HG02571 (cell line): ENCODE results near the gene ALDH2.
A peak's percentile ranks its signal among the peaks of the same experiment; 100 is the strongest.
"Not testable (repeated sequence)": the region's sequence is repeated elsewhere in the genome, so short reads cannot be mapped to it uniquely, and the experiment has no call there.

ENCODE experiments used
- ATAC-seq: cut with Tn5 transposase; IDR thresholded peaks from one replicate; pipeline ENCODE4 v1.9.1; 2021; ENCODE audit warnings: mild to moderate bottlenecking, moderate library complexity; ENCODE audit not compliant: unreplicated experiment

ALDH2 gene

DNA sequence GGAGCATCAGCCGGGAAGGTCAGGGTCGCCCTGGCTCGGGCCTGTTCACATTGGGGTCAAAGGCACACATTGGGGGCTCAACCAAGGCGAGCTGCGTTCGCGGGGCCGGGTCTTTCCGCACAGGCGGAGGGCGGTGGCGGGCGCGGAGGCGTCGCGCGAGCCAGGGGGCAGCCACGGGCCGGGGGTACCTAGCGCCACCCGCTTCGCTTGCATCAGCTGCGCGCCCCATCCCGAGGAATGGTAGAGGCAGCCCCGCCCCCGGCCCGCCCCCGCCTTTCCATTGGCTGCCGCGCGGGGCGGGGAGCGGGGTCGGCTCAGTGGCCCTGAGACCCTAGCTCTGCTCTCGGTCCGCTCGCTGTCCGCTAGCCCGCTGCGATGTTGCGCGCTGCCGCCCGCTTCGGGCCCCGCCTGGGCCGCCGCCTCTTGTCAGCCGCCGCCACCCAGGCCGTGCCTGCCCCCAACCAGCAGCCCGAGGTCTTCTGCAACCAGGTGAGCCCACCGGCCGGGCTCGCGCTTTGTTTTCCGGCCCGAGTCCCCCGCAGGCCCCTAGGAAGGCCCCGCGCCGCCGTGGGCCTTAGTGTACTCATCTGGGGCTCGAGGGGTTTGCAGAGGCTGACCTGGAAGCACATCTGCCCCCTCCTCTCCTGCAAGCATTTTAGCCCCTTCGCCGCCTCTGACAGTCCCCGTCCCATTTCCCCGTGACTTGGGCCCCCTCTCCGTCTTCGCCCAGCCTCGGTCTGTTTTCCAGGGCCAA is at the start of gene ALDH2:
TSS of gene ALDH2 (plus strand) at position 326 of the 754 bp plus-strand sequence. CDS start at position 376, 50 bp downstream.
- peak; percentile 53 for ATAC-seq

- ATAC-seq, result not testable (repeated sequence)
These were observed 47.4 kb upstream of the ALDH2 start for GRCh38 chr12:111719316-111719715.

GRCh38 chr12:111720457-111720856 is 46.3 kb upstream of the ALDH2 start:
- no peak for ATAC-seq

- ATAC-seq, result not testable (repeated sequence)
These were observed 42.9 kb upstream of the ALDH2 start for GRCh38 chr12:111723646-111724360.

- ATAC-seq, result no peak
These were observed 37.9 kb upstream of the ALDH2 start for GRCh38 chr12:111728795-111729194.

- no peak for ATAC-seq
These were observed 36.3 kb upstream of the ALDH2 start for GRCh38 chr12:111730420-111730819.

- no peak for ATAC-seq
These were observed 33.9 kb upstream of the ALDH2 start for GRCh38 chr12:111732786-111733185.

DNA sequence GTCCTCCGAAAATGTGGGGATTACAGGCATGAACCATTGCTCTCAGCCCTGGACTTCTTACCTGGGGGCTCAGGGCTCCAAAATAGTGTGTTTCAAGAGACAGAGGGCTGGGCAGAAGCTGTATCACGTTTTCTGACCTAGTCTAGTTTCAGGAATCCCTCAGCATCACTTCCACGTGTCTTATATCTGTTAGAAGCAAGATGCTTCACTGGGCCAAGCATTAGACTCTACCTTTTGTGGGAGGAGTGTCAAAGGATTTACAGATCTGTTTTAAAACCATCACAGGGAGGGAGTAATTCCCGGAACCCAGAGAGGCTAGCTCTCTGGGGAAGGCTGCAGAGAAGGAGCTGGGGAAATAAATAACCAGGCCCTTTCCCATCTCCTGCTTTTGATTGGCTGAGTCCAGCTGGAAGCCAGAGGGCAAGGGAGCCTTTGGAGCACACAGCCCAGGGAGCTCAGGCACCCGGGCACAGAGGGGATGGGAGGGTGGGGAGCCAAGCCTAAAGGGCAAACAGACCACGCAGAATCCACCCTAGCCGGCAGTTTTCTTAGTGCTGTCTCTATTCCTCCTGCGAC is 33.3 kb upstream of the ALDH2 start:
- no peak for ATAC-seq

DNA sequence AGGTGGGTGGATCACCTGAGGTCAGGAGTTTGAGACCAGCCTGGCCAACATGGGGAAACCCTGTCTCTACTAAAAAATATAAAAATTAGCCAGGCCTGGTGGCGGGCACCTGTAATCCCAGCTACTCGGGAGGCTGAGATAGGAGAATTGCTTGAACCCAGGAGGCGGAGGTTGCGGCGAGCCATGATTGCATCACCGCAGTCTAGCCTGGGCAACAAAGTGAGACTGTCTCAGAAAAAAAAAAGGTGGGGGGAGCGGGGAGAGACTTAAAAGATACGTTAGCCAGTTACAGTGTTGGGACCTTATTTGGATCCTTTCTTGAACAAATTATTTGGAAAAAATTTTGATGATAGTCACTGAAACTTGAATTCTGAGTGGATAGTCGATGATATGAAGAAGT is 27.2 kb upstream of the ALDH2 start:
- not testable (repeated sequence) for ATAC-seq

- no peak for ATAC-seq
These were observed 25.4 kb upstream of the ALDH2 start for GRCh38 chr12:111741235-111741812.

DNA sequence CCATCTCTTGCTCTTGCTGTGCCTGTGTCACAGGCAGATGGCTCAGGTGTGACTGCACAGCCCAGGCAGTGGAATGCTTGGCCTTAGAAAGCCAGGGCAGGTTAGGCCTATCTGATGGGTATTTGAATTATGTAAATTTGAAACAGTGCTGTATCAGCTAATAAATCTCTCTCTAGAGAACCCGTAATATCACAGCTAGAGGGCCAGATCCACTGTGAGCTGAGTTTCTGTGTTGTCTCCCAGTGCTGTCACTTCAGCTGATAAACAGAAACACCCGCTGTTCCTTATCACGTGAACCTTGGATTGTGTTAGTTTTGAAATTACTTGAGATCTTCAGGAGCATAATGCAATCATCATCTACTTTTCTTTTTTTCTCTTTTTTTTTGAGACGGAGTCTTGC is 21.5 kb upstream of the ALDH2 start:
- no peak for ATAC-seq

DNA sequence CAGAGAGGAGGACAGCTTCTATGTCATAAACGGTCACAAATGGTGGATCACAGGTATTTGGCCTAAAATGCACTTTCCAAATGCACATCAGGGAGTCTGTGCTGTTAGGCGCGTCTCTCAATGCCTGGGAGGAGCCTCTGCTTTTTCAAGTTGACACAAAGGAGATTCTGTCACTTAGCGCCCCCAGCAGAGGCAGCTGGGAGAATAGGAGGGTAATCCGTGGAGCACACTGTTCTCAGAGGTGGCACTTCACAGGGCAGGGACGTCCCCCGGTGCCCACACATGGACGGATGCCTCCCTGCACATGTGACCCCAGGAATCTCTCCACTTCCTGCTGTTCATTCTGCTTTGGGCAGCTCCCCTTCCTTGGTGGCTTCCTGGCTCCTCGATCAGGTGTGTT is 19.4 kb upstream of the ALDH2 start:
- ATAC-seq, result no peak

GRCh38 chr12:111748151-111748672 is 18.5 kb upstream of the ALDH2 start:
- ATAC-seq, result no peak

GRCh38 chr12:111748867-111749266 is 17.9 kb upstream of the ALDH2 start:
- ATAC-seq, result no peak

- ATAC-seq, result no peak
These were observed 17.3 kb upstream of the ALDH2 start for GRCh38 chr12:111749391-111749790.

GRCh38 chr12:111753144-111753881 is 13.4 kb upstream of the ALDH2 start:
- ATAC-seq, result no peak

- no peak for ATAC-seq
These were observed 12.1 kb upstream of the ALDH2 start for GRCh38 chr12:111754671-111755070.

DNA sequence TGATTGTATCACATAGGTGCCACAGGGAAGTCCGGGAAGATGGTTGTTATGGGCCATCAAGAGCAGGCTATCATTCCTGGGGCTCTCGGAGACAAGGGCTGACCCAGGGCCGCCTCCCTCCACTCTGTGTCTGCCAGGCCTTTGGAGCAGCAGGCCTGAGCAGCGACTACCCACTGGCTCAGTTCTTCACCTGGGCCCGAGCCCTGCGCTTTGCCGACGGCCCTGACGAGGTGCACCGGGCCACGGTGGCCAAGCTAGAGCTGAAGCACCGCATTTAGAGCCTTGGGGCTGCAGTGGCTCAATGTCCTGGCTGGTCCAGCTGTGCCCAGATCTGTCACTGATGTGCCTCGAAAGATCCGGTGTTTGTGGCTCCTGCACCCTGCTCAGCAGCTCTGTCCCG is 10.5 kb upstream of the ALDH2 start:
- no peak for ATAC-seq

DNA sequence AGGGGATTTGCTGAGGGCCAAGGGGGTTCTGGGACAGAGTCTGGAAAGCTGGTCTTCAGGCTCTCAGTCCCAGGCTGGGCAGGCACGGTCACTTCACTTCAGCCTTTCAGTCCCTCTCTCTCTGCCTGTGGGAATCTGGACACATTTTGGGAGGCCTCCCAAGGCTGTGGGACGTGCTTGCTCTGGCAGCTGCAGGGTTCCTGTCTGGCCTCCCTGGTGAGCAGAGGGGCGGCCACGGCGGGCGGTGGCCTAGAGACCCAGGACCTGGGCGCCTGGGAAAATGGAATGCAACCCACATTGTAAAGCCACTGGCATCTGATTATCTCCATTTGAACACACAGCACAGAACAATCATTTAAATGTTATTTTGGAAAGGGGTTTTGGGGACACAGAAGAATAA is 10.1 kb upstream of the ALDH2 start:
- ATAC-seq, result no peak

- ATAC-seq, result no peak
These were observed 9.2 kb upstream of the ALDH2 start for GRCh38 chr12:111757361-111758119.
